ENCODE results near the gene NEUROD6.

The NEUROD6 gene

DNA sequence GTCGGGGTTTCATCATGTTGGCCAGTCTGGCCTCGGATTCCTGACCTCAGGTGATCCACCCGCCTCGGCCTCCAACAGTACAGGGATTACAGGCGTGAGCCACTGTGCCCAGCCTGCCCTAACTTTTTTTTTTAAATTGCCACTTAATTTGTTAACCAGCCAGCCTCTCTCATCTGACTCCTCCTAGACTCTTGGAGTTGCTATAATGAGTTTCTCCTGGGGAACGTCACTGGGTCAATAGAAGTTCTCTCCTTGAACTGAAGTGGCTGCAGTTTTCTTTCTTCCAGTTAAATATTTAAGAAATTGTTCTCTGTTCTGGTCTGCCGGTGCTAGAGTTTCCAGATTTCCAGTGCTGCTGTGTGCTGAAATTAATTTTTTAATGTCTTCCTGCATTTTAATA, 27.6 kb downstream of the NEUROD6 start:
- TF ChIP-seq ZNF223 (tag by site-specific recombination; IDR thresholded peaks at IDR 0.05) (no peak), MEIS1 (CRISPR knock-in tag; IDR thresholded peaks at IDR 0.05; ENCODE audit: borderline replicate concordance) (no peak), GLIS1 (tag by site-specific recombination; IDR thresholded peaks at IDR 0.05) (no peak), ZNF214 (tag by site-specific recombination; IDR thresholded peaks at IDR 0.05; ENCODE audit: borderline replicate concordance) (no peak), EGR2 (tag by site-specific recombination; IDR thresholded peaks at IDR 0.05; ENCODE audit: low read depth) (no peak), ZNF837 (tag by site-specific recombination; IDR thresholded peaks at IDR 0.05) (no peak), HOXA7 (CRISPR knock-in tag; IDR thresholded peaks at IDR 0.05; ENCODE audit: borderline replicate concordance) (no peak), GFI1B (tag by site-specific recombination; IDR thresholded peaks at IDR 0.05) (no peak), ZNF555 (tag by site-specific recombination; conservative IDR thresholded peaks at IDR 0.05) (no peak), ZNF404 (tag by site-specific recombination; IDR thresholded peaks at IDR 0.05) (no peak), SALL2 (tag by site-specific recombination; IDR thresholded peaks at IDR 0.05; ENCODE audit: borderline replicate concordance) (no peak), ZNF558 (tag by site-specific recombination; IDR thresholded peaks at IDR 0.05) (no peak), ZNF2 (tag by site-specific recombination; IDR thresholded peaks at IDR 0.05) (no peak)
- TF ChIP-seq, protein P1, sequence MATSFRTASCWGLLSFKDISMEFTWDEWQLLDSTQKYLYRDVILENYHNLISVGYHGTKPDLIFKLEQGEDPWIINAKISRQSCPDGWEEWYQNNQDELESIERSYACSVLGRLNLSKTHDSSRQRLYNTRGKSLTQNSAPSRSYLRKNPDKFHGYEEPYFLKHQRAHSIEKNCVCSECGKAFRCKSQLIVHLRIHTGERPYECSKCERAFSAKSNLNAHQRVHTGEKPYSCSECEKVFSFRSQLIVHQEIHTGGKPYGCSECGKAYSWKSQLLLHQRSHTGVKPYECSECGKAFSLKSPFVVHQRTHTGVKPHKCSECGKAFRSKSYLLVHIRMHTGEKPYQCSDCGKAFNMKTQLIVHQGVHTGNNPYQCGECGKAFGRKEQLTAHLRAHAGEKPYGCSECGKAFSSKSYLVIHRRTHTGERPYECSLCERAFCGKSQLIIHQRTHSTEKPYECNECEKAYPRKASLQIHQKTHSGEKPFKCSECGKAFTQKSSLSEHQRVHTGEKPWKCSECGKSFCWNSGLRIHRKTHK (tag by site-specific recombination; IDR thresholded peaks at IDR 0.05) = no peak
- TF ChIP-seq, protein P2, sequence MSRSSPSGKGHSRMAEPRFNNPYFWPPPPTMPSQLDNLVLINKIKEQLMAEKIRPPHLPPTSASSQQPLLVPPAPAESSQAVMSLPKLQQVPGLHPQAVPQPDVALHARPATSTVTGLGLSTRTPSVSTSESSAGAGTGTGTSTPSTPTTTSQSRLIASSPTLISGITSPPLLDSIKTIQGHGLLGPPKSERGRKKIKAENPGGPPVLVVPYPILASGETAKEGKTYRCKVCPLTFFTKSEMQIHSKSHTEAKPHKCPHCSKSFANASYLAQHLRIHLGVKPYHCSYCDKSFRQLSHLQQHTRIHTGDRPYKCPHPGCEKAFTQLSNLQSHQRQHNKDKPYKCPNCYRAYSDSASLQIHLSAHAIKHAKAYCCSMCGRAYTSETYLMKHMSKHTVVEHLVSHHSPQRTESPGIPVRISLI (tag by site-specific recombination; IDR thresholded peaks at IDR 0.05) = no peak
- TF ChIP-seq, protein P3, sequence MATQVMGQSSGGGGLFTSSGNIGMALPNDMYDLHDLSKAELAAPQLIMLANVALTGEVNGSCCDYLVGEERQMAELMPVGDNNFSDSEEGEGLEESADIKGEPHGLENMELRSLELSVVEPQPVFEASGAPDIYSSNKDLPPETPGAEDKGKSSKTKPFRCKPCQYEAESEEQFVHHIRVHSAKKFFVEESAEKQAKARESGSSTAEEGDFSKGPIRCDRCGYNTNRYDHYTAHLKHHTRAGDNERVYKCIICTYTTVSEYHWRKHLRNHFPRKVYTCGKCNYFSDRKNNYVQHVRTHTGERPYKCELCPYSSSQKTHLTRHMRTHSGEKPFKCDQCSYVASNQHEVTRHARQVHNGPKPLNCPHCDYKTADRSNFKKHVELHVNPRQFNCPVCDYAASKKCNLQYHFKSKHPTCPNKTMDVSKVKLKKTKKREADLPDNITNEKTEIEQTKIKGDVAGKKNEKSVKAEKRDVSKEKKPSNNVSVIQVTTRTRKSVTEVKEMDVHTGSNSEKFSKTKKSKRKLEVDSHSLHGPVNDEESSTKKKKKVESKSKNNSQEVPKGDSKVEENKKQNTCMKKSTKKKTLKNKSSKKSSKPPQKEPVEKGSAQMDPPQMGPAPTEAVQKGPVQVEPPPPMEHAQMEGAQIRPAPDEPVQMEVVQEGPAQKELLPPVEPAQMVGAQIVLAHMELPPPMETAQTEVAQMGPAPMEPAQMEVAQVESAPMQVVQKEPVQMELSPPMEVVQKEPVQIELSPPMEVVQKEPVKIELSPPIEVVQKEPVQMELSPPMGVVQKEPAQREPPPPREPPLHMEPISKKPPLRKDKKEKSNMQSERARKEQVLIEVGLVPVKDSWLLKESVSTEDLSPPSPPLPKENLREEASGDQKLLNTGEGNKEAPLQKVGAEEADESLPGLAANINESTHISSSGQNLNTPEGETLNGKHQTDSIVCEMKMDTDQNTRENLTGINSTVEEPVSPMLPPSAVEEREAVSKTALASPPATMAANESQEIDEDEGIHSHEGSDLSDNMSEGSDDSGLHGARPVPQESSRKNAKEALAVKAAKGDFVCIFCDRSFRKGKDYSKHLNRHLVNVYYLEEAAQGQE (tag by site-specific recombination; IDR thresholded peaks at IDR 0.05) = no peak
- TF ChIP-seq, protein P4, sequence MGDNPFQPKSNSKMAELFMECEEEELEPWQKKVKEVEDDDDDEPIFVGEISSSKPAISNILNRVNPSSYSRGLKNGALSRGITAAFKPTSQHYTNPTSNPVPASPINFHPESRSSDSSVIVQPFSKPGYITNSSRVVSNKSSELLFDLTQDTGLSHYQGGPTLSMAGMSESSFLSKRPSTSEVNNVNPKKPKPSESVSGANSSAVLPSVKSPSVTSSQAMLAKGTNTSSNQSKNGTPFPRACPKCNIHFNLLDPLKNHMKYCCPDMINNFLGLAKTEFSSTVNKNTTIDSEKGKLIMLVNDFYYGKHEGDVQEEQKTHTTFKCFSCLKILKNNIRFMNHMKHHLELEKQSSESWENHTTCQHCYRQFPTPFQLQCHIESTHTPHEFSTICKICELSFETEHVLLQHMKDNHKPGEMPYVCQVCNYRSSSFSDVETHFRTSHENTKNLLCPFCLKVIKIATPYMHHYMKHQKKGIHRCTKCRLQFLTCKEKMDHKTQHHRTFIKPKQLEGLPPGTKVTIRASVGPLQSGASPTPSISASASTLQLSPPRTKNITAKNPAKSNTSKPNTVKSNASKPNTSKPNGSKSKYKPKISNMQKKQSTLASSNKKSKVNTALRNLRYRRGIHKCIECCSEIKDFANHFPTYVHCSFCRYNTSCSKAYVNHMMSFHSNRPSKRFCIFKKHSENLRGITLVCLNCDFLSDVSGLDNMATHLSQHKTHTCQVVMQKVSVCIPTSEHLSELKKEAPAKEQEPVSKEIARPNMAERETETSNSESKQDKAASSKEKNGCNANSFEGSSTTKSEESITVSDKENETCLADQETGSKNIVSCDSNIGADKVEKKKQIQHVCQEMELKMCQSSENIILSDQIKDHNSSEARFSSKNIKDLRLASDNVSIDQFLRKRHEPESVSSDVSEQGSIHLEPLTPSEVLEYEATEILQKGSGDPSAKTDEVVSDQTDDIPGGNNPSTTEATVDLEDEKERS (tag by site-specific recombination; IDR thresholded peaks at IDR 0.05) = no peak
- TF ChIP-seq, protein P5, sequence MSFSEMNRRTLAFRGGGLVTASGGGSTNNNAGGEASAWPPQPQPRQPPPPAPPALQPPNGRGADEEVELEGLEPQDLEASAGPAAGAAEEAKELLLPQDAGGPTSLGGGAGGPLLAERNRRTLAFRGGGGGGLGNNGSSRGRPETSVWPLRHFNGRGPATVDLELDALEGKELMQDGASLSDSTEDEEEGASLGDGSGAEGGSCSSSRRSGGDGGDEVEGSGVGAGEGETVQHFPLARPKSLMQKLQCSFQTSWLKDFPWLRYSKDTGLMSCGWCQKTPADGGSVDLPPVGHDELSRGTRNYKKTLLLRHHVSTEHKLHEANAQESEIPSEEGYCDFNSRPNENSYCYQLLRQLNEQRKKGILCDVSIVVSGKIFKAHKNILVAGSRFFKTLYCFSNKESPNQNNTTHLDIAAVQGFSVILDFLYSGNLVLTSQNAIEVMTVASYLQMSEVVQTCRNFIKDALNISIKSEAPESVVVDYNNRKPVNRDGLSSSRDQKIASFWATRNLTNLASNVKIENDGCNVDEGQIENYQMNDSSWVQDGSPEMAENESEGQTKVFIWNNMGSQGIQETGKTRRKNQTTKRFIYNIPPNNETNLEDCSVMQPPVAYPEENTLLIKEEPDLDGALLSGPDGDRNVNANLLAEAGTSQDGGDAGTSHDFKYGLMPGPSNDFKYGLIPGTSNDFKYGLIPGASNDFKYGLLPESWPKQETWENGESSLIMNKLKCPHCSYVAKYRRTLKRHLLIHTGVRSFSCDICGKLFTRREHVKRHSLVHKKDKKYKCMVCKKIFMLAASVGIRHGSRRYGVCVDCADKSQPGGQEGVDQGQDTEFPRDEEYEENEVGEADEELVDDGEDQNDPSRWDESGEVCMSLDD (tag by site-specific recombination; IDR thresholded peaks at IDR 0.05) = no peak
- TF ChIP-seq, protein P6, sequence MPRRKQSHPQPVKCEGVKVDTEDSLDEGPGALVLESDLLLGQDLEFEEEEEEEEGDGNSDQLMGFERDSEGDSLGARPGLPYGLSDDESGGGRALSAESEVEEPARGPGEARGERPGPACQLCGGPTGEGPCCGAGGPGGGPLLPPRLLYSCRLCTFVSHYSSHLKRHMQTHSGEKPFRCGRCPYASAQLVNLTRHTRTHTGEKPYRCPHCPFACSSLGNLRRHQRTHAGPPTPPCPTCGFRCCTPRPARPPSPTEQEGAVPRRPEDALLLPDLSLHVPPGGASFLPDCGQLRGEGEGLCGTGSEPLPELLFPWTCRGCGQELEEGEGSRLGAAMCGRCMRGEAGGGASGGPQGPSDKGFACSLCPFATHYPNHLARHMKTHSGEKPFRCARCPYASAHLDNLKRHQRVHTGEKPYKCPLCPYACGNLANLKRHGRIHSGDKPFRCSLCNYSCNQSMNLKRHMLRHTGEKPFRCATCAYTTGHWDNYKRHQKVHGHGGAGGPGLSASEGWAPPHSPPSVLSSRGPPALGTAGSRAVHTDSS (tag by site-specific recombination; IDR thresholded peaks at IDR 0.05) = no peak
- H3K36me3 ChIP-seq (ENCODE audit: control insufficient read depth in 2 of 2, insufficient read depth in 1 of 2, low read length in 2 of 2) = no peaks in the 10 kb centered on the region
- H3K4me1 ChIP-seq (ENCODE audit: control insufficient read depth, insufficient read depth, low read length) = no peaks in the 10 kb centered on the region
- no peak overlapping the region for H3K27ac ChIP-seq (ENCODE audit: extremely low read depth, low read depth, low read length)
- POLR2A ChIA-PET = no interaction called here
- CTCF ChIA-PET = interaction anchor here (0.8 kb wide), 1 partner anchor 61 kb away, joined by 3 read pairs; no protein-coding TSS in a partner anchor
- no peaks in the 10 kb centered on the region for H3K9me3 ChIP-seq (ENCODE audit: control insufficient read depth, insufficient read depth, low read depth, low read length)
- H3K4me3 ChIP-seq (ENCODE audit: low read depth, low read length) = no peak overlapping the region
